Kidney (tissue), 14 donors: ENCODE results near the gene ZNF668. TPM values are rescaled to one million over a fixed set of nuclear protein-coding genes. Genes with fewer than 3 reads are reported as not detected.

Experiments used
- DNase-seq, 5 donors: peaks; one replicate each; pipeline ENCODE4 v3.0.0-alpha.2; 2013 to 2020
- FAIRE-seq: peaks from 2 replicates; lab custom pipeline; 2012; peaks lifted over from hg19 to GRCh38; lab: Jason Lieb, UNC
- H3K27ac ChIP-seq, 2 donors: one replicate each; pipeline ENCODE4 v1.7.0; 2013; ENCODE audit warnings: low read depth in 2 of 2, low read length in 2 of 2, inconsistent platforms in 1 of 2
- H3K27me3 ChIP-seq: one replicate; pipeline ENCODE4 v1.7.1; 2013; ENCODE audit warnings: low read length, inconsistent platforms; ENCODE audit not compliant: control insufficient read depth, insufficient read depth
- H3K36me3 ChIP-seq, 3 donors: one replicate each; pipeline versions ENCODE4 v1.7.0 to v1.7.1; 2013; ENCODE audit warnings: low read length in 3 of 3, control low read depth in 1 of 3, inconsistent platforms in 1 of 3; ENCODE audit not compliant: insufficient read depth in 3 of 3, control insufficient read depth in 2 of 3
- H3K4me1 ChIP-seq, 3 donors: one replicate each; pipeline versions ENCODE4 v1.7.0 to v1.7.1; 2013; ENCODE audit warnings: low read length in 3 of 3, inconsistent platforms in 1 of 3, low read depth in 1 of 3; ENCODE audit not compliant: control insufficient read depth in 2 of 3, insufficient read depth in 2 of 3
- H3K4me3 ChIP-seq, 3 donors: one replicate each; pipeline versions ENCODE4 v1.7.0 to v1.8.1; 2013; ENCODE audit warnings: low read length in 3 of 3, control low read depth in 1 of 3, inconsistent platforms in 1 of 3
- H3K9ac ChIP-seq, 3 donors: one replicate each; pipeline versions ENCODE4 v1.7.0 to v1.7.1; 2013; ENCODE audit warnings: low read length in 3 of 3, control low read depth in 1 of 3, inconsistent platforms in 1 of 3
- H3K9me3 ChIP-seq, 3 donors: one replicate each; pipeline versions ENCODE4 v1.7.0 to v1.7.1; 2013; ENCODE audit warnings: low read length in 3 of 3, control low read depth in 1 of 3, inconsistent platforms in 1 of 3; ENCODE audit not compliant: control insufficient read depth in 2 of 3, insufficient read depth in 1 of 3
- CTCF ChIP-seq: IDR thresholded peaks from 3 replicates; pipeline ENCODE4 v1.5.1; 2012; ENCODE audit warnings: mild to moderate bottlenecking, moderate library complexity, borderline replicate concordance; ENCODE audit not compliant: insufficient read depth; ENCODE audit errors: extremely low read depth
- intact Hi-C: fragments of 100-400 bp; cut with DNase I; formaldehyde crosslinking; loops from one replicate; pipeline ENCODE4 v1.11.1; 2022
- polyA plus RNA-seq: library from polyadenylated mRNA; stranded (reverse); fragments of 350-450 nt; fragmentation: Illumina TruSeq; extraction: RNeasy Lipid Tissue Mini Kit (QIAGEN cat#74804); gene quantifications from one replicate; pipeline ENCODE4 v1.2.3, GENCODE V29; 2014; ENCODE audit warnings: low read depth, low replicate concordance; ENCODE audit not compliant: insufficient read depth
- total RNA-seq: library from RNA; stranded (reverse); fragmentation: NEBNext Ultra II Directional; extraction: Animal tissue kit (Norgen Biotek cat#: 25700); gene quantifications from one replicate; pipeline ENCODE4 v1.2.1, GENCODE V29; 2021
- donor health status: control.
- donor health status: control.
- donor health status: control.
- donor health status: control.
- donor health status: control.
- donor health status: DM: yes; HTN: yes; CAD: no.
- donor health status: Normal renal cell carcinoma (clear cell type).

The ZNF668 gene
- total and polyA plus RNA-seq, 2 donors from 2014 or later, result 5.4 to 6.4 TPM

GRCh38 chr16:31033709-31034492 is 40.1 kb downstream of the ZNF668 start:
- peak overlapping the region; percentile 91 to 94 for H3K27ac ChIP-seq
- peak overlapping the region; percentile 89 to 99 (median 91) for H3K4me3 ChIP-seq
- H3K9ac ChIP-seq, result peak overlapping the region; percentile 71 to 79 (median 74)
- peaks cover 0 to 14% (median 8%) of the 10 kb centered on the region in 3 donors for H3K4me1 ChIP-seq
- H3K27me3 ChIP-seq, result no peaks in the 10 kb centered on the region
- intact Hi-C loops, result no loop called here
- peaks cover 0 to 16% (median 8%) of the 10 kb centered on the region in 3 donors for H3K36me3 ChIP-seq
- DNase-seq, result peak; percentile 86 to 96 (median 92)
- FAIRE-seq, result no peak
- H3K9me3 ChIP-seq, result no peaks in the 10 kb centered on the region
- TF ChIP-seq CTCF, result no peak

GRCh38 chr16:31032736-31033708 is 41.0 kb downstream of the ZNF668 start, which contains the start of gene STX4:
Gene STX4 (plus strand): TSS chr16:31033558. CDS start chr16:31033806, 248 bp downstream.
- peak within 1 kb of the TSS; percentile 74 to 99 (median 79) for H3K9ac ChIP-seq
- intact Hi-C loops, result no loop called here
- H3K36me3 ChIP-seq, result peaks cover 0 to 7% (median 4%) of the 10 kb centered on the region in 3 donors
- H3K27me3 ChIP-seq, result no peaks in the 10 kb centered on the region
- TF ChIP-seq CTCF, result no peak
- peaks cover 0 to 14% (median 8%) of the 10 kb centered on the region in 3 donors for H3K4me1 ChIP-seq
- FAIRE-seq (peak; percentile 71), DNase-seq (peak; percentile 97 to 99 (median 98))
- H3K27ac ChIP-seq, result peak within 1 kb of the TSS; percentile 94 to 95
- H3K4me3 ChIP-seq, result peak within 1 kb of the TSS; percentile 89 to 99 (median 91)
- H3K9me3 ChIP-seq, result no peaks in the 10 kb centered on the region

GRCh38 chr16:31031276-31031675 is 42.8 kb downstream of the ZNF668 start:
- intact Hi-C loops, result no loop called here
- DNase-seq (no peak), FAIRE-seq (no peak)
- Histone ChIP-seq H3K27me3 (no peaks in the 10 kb centered on the region), H3K4me1 (peaks cover 0 to 14% (median 7%) of the 10 kb centered on the region in 3 donors), H3K27ac (no peak overlapping the region), H3K9ac (no peak overlapping the region), H3K4me3 (no peak overlapping the region), H3K9me3 (no peaks in the 10 kb centered on the region), H3K36me3 (no peaks in the 10 kb centered on the region)
- TF ChIP-seq CTCF, result no peak
